ENCODE data around the gene ERC2.

Gene ERC2

GRCh38 chr3:56323986-56324420, 144.3 kb downstream of the ERC2 start:
- no peaks in the 10 kb centered on the region for H3K36me3 ChIP-seq (ENCODE audit: low read length)
- no peaks in the 10 kb centered on the region for H3K27me3 ChIP-seq (ENCODE audit: low read length)
- no peak overlapping the region for H3K9ac ChIP-seq (ENCODE audit: low read length)
- H3K4me3 ChIP-seq (ENCODE audit: insufficient read depth, low read length, poor library complexity, severe bottlenecking) = no peak overlapping the region
- no peaks in the 10 kb centered on the region for H3K9me3 ChIP-seq (ENCODE audit: insufficient read depth, low read length)
- H3K27ac ChIP-seq (ENCODE audit: low read depth, low read length) = no peak overlapping the region
- H3K4me2 ChIP-seq (ENCODE audit: low read depth, low read length, poor library complexity, severe bottlenecking) = no peak overlapping the region
- no peaks in the 10 kb centered on the region for H3K79me2 ChIP-seq (ENCODE audit: insufficient read depth, low read length)
- H3F3A ChIP-seq (ENCODE audit: insufficient read depth) = no peaks in the 10 kb centered on the region
- no peaks in the 10 kb centered on the region for H3K9me2 ChIP-seq (replicated peaks; ENCODE audit: insufficient read depth, low read length)
- TF ChIP-seq EZH2phosphoT487 (conservative IDR thresholded peaks at IDR 0.05; ENCODE audit: low read length) = no peak
- TF ChIP-seq CTCF (IDR thresholded peaks at IDR 0.05; ENCODE audit: insufficient read depth, low read length, poor library complexity, severe bottlenecking) = no peak
- H2AFZ ChIP-seq (ENCODE audit: low read depth, low read length, severe bottlenecking) = no peak overlapping the region
- no peaks in the 10 kb centered on the region for H4K20me1 ChIP-seq (ENCODE audit: low read depth, low read length)

GRCh38 chr3:56322862-56323261, 145.4 kb downstream of the ERC2 start:
- Histone ChIP-seq H3K4me2 (ENCODE audit: low read depth, low read length, poor library complexity, severe bottlenecking) (no peak overlapping the region), H3K9me2 (replicated peaks; ENCODE audit: insufficient read depth, low read length) (no peaks in the 10 kb centered on the region), H3K27ac (ENCODE audit: low read depth, low read length) (no peak overlapping the region)

GRCh38 chr3:56321892-56322291, 146.4 kb downstream of the ERC2 start:
- H3K36me3 ChIP-seq (ENCODE audit: low read length) = no peaks in the 10 kb centered on the region
- no peaks in the 10 kb centered on the region for H3K9me3 ChIP-seq (ENCODE audit: insufficient read depth, low read length)
- H3K9ac ChIP-seq (ENCODE audit: low read length) = no peak overlapping the region
- no peaks in the 10 kb centered on the region for H3F3A ChIP-seq (ENCODE audit: insufficient read depth)
- H2AFZ ChIP-seq (ENCODE audit: low read depth, low read length, severe bottlenecking) = no peak overlapping the region
- no peaks in the 10 kb centered on the region for H3K79me2 ChIP-seq (ENCODE audit: insufficient read depth, low read length)
- no peak overlapping the region for H3K4me3 ChIP-seq (ENCODE audit: insufficient read depth, low read length, poor library complexity, severe bottlenecking)
- no peak overlapping the region for H3K27ac ChIP-seq (ENCODE audit: low read depth, low read length)
- no peak for TF ChIP-seq EZH2phosphoT487 (conservative IDR thresholded peaks at IDR 0.05; ENCODE audit: low read length)
- no peak for TF ChIP-seq CTCF (IDR thresholded peaks at IDR 0.05; ENCODE audit: insufficient read depth, low read length, poor library complexity, severe bottlenecking)
- H3K4me2 ChIP-seq (ENCODE audit: low read depth, low read length, poor library complexity, severe bottlenecking) = no peak overlapping the region
- H3K27me3 ChIP-seq (ENCODE audit: low read length) = no peaks in the 10 kb centered on the region
- no peaks in the 10 kb centered on the region for H4K20me1 ChIP-seq (ENCODE audit: low read depth, low read length)
- no peaks in the 10 kb centered on the region for H3K9me2 ChIP-seq (replicated peaks; ENCODE audit: insufficient read depth, low read length)

More at GRCh38 chr3:56322862-56323261, 145.4 kb downstream of the ERC2 start:
- TF ChIP-seq EZH2phosphoT487 (conservative IDR thresholded peaks at IDR 0.05; ENCODE audit: low read length) = no peak
- TF ChIP-seq CTCF (IDR thresholded peaks at IDR 0.05; ENCODE audit: insufficient read depth, low read length, poor library complexity, severe bottlenecking) = no peak
- Histone ChIP-seq H3K9ac (ENCODE audit: low read length) (no peak overlapping the region), H3F3A (ENCODE audit: insufficient read depth) (no peaks in the 10 kb centered on the region), H3K36me3 (ENCODE audit: low read length) (no peaks in the 10 kb centered on the region), H2AFZ (ENCODE audit: low read depth, low read length, severe bottlenecking) (no peak overlapping the region), H3K79me2 (ENCODE audit: insufficient read depth, low read length) (no peaks in the 10 kb centered on the region), H3K4me3 (ENCODE audit: insufficient read depth, low read length, poor library complexity, severe bottlenecking) (no peak overlapping the region), H4K20me1 (ENCODE audit: low read depth, low read length) (no peaks in the 10 kb centered on the region), H3K9me3 (ENCODE audit: insufficient read depth, low read length) (no peaks in the 10 kb centered on the region), H3K27me3 (ENCODE audit: low read length) (no peaks in the 10 kb centered on the region)

Data from SU-DHL-6 (cell line).